Upper lobe of left lung (tissue), 6 donors: ENCODE results near the gene UBAC2. TPM values are rescaled to one million over a fixed set of nuclear protein-coding genes. Genes with fewer than 3 reads are reported as not detected.
"Not testable (repeated sequence)": the region's sequence is repeated elsewhere in the genome, so short reads cannot be mapped to it uniquely, and the experiment has no call there.

Source experiments
- ATAC-seq, 2 donors: fragments of 200-7000 bp; cut with Tn5 transposase; one replicate each; pipeline ENCODE4 v1.9.1; 2022; ENCODE audit warnings: mild to moderate bottlenecking in 2 of 2, moderate library complexity in 2 of 2; ENCODE audit not compliant: low FRiP score in 2 of 2
- DNase-seq, 2 donors: peaks; one replicate each; pipeline ENCODE4 v3.0.0-alpha.2; 2019 to 2020
- H3K27ac ChIP-seq, 4 donors: fragments of 200-600 bp; sonication (generic); one replicate each; pipeline ENCODE4 v1.5.1; 2016 to 2019
- H3K27me3 ChIP-seq, 4 donors: fragments of 200-600 bp; sonication (generic); one replicate each; pipeline ENCODE4 v1.5.1; 2017 to 2019
- H3K36me3 ChIP-seq, 4 donors: fragments of 200-600 bp; sonication (generic); one replicate each; pipeline ENCODE4 v1.5.1; 2016 to 2019
- H3K4me1 ChIP-seq, 4 donors: fragments of 200-600 bp; sonication (generic); one replicate each; pipeline ENCODE4 v1.5.1; 2018 to 2019
- H3K4me3 ChIP-seq, 4 donors: fragments of 200-600 bp; sonication (generic); one replicate each; pipeline ENCODE4 v1.5.1; 2017 to 2019; ENCODE audit warnings: mild to moderate bottlenecking in 2 of 4, moderate library complexity in 1 of 4
- H3K9me3 ChIP-seq, 4 donors: fragments of 200-600 bp; sonication (generic); one replicate each; pipeline ENCODE4 v1.5.1; 2018 to 2019
- CTCF ChIP-seq, 6 experiments: fragments of 450-650 bp in 4 of 6; fragments of 200-600 bp in 2 of 6; sonication (generic) in 2 of 6; IDR thresholded peaks; one replicate each; pipeline ENCODE4 v1.5.1; 2016 to 2019; ENCODE audit warnings: antibody characterized with exemption in 6 of 6
- EP300 ChIP-seq, 4 donors: sonication (generic); formaldehyde crosslinking; IDR thresholded peaks; one replicate each; pipeline ENCODE4 v1.5.1; 2017; ENCODE audit warnings: antibody characterized with exemption in 4 of 4, control low read depth in 2 of 4
- POLR2A ChIP-seq, 4 donors: fragments of 450-650 bp; IDR thresholded peaks; one replicate each; pipeline ENCODE4 v1.5.1; 2016 to 2017; ENCODE audit warnings: antibody characterized with exemption in 4 of 4, mild to moderate bottlenecking in 2 of 4
- POLR2AphosphoS5 ChIP-seq, 2 donors: sonication (generic); formaldehyde crosslinking; IDR thresholded peaks; one replicate each; pipeline ENCODE4 v1.5.1; 2017; ENCODE audit warnings: antibody characterized with exemption in 2 of 2
- WGBS, 2 donors: methylation state at CpG; one replicate each; pipeline ENCODE4 v1.1.5; 2017 to 2018; 5-methylcytosine and 5-hydroxymethylcytosine counted together
- total RNA-seq, 6 donors: library from RNA; depleted of rRNA in 4 of 6; stranded (reverse); fragments of >200 nt in 4 of 6; gene quantifications; one replicate each; pipeline versions ENCODE4 v1.1.0 to v1.2.1, GENCODE V29; 2016 to 2021
- donor health status: DM: no; HTN: no; CAD: no; lungs with moderate emphysema.
- donor health status: DM: no; HTN: yes; CAD: no; lungs with severe emphysema.

UBAC2 gene
- total RNA-seq, 6 donors from 2014 or later: 29.3 to 55.5 (median 47.7) TPM

- H3K4me1 ChIP-seq: no peaks in the 10 kb centered on the region
- 98 to 100% methylated on average over 1 of the region's 1 CpG for WGBS, 2 donors
- no peaks in the 10 kb centered on the region for H3K9me3 ChIP-seq
- H3K27me3 ChIP-seq: no peaks in the 10 kb centered on the region
- ATAC-seq (no peak), DNase-seq (no peak)
- no peak overlapping the region for H3K27ac ChIP-seq
- no peak overlapping the region for H3K4me3 ChIP-seq
- peaks cover 0 to 14% (median 4%) of the 10 kb centered on the region in 4 donors for H3K36me3 ChIP-seq
- TF ChIP-seq CTCF (IDR thresholded peaks at IDR 0.05) (no peak), POLR2A (IDR thresholded peaks at IDR 0.05) (no peak), EP300 (IDR thresholded peaks at IDR 0.05) (no peak)
Measured at GRCh38 chr13:99246100-99246499, 45.4 kb downstream of the UBAC2 start.

DNA sequence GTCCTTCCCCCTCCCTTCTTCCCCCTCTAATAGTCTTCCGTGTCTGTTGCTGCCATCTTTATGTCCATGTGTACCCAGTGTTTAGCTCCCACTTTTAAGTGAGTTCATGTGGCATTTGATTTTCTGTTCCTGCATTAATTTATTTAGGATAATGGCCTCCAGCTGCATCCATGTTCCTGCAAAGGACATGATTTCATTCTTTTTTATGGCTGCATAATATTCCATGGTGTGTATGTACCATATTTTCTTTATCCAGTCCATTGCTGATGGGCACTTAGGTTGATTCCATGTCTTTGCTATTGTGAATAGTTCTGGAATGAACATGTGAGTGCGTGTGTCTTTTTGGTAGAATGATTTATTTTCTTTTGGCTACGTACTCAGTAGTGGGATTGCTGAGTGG is 48.5 kb downstream of the UBAC2 start:
- not testable (repeated sequence) for ATAC-seq, DNase-seq, H3K4me3 ChIP-seq, H3K27ac ChIP-seq, H3K9me3 ChIP-seq, H3K27me3 ChIP-seq, H3K4me1 ChIP-seq
- 95 to 99% methylated on average over 3 of the region's 3 CpGs for WGBS, 2 donors
- peaks cover 0 to 12% (median 4%) of the 10 kb centered on the region in 4 donors for H3K36me3 ChIP-seq

- H3K27me3 ChIP-seq, ATAC-seq, DNase-seq, H3K27ac ChIP-seq, H3K9me3 ChIP-seq, H3K4me3 ChIP-seq, H3K4me1 ChIP-seq: not testable (repeated sequence)
- H3K36me3 ChIP-seq: peaks cover 0 to 16% (median 4%) of the 10 kb centered on the region in 4 donors
- WGBS, 2 donors: 98 to 100% methylated on average over 2 of the region's 2 CpGs
Measured at GRCh38 chr13:99249606-99250005, 49.0 kb downstream of the UBAC2 start.

GRCh38 chr13:99250982-99251825 is 50.5 kb downstream of the UBAC2 start:
- no peak for ATAC-seq

GRCh38 chr13:99251921-99252320 is 51.3 kb downstream of the UBAC2 start:
- Histone ChIP-seq H3K36me3 (peaks cover 0 to 15% (median 2%) of the 10 kb centered on the region in 4 donors), H3K9me3 (no peaks in the 10 kb centered on the region), H3K4me1 (peaks cover 0 to 4% (median 0%) of the 10 kb centered on the region in 4 donors), H3K4me3 (no peak overlapping the region), H3K27me3 (no peaks in the 10 kb centered on the region), H3K27ac (no peak overlapping the region)
- TF ChIP-seq EP300 (IDR thresholded peaks at IDR 0.05) (no peak), POLR2A (IDR thresholded peaks at IDR 0.05) (no peak), POLR2AphosphoS5 (IDR thresholded peaks at IDR 0.05) (no peak), CTCF (IDR thresholded peaks at IDR 0.05) (no peak)
- DNase-seq (no peak), ATAC-seq (no peak)
- 71 to 89% methylated on average over 4 of the region's 4 CpGs for WGBS, 2 donors

More at GRCh38 chr13:99250982-99251825, 50.5 kb downstream of the UBAC2 start:
- WGBS, 2 donors: 89 to 93% methylated on average over 5 of the region's 5 CpGs
- H3K4me3 ChIP-seq: no peak overlapping the region
- TF ChIP-seq POLR2AphosphoS5 (IDR thresholded peaks at IDR 0.05): no peak
- TF ChIP-seq EP300 (IDR thresholded peaks at IDR 0.05): no peak
- TF ChIP-seq POLR2A (IDR thresholded peaks at IDR 0.05): no peak
- TF ChIP-seq CTCF (IDR thresholded peaks at IDR 0.05): no peak
- H3K27ac ChIP-seq: no peak overlapping the region
- H3K9me3 ChIP-seq: no peaks in the 10 kb centered on the region
- no peak for DNase-seq
- peaks cover 0 to 15% (median 2%) of the 10 kb centered on the region in 4 donors for H3K36me3 ChIP-seq
- peaks cover 0 to under 1% (median 0%) of the 10 kb centered on the region in 4 donors for H3K4me1 ChIP-seq
- H3K27me3 ChIP-seq: no peaks in the 10 kb centered on the region

DNA sequence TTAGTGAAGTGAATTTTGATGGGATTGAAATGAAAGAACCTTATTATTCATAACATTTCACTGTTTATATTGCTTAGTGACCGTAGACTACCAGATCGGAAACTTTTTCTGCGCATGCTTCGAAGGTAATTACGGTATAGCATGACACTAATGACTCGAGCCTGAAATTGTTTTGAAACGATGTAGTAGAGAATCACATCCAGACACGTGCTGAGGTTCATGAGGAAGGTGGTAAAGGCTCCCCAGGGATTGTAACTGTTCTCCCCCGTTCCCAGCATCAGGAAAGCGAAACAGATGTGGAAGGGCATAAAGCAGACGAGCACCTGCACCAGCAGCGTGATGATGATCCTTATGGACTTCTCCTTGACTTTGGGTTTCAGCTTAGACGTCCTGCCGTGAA is 54.2 kb downstream of the UBAC2 start:
- Histone ChIP-seq H3K36me3 (peaks cover 0 to 15% (median 2%) of the 10 kb centered on the region in 4 donors), H3K27ac (no peak overlapping the region), H3K27me3 (no peaks in the 10 kb centered on the region), H3K4me1 (peaks cover 0 to 10% (median 3%) of the 10 kb centered on the region in 4 donors), H3K4me3 (no peak overlapping the region), H3K9me3 (no peaks in the 10 kb centered on the region)
- WGBS, 2 donors: 95 to 96% methylated on average over 14 of the region's 14 CpGs
- no peak for ATAC-seq
- TF ChIP-seq EP300 (IDR thresholded peaks at IDR 0.05) (no peak), POLR2A (IDR thresholded peaks at IDR 0.05) (no peak), POLR2AphosphoS5 (IDR thresholded peaks at IDR 0.05) (no peak), CTCF (IDR thresholded peaks at IDR 0.05) (no peak)
- DNase-seq: no peak
